ENCODE measurements around the gene TMSB15B. TPM values are rescaled to one million over a fixed set of nuclear protein-coding genes. Genes with fewer than 3 reads are reported as not detected.
"Not testable (repeated sequence)": the region's sequence is repeated elsewhere in the genome, so short reads cannot be mapped to it uniquely, and the experiment has no call there.

TMSB15B gene
- 1 to 10 TPM; 6.6 to 9.9 TPM for total RNA-seq

GRCh38 chrX:103962411-103963278 lies at the start of gene TMSB15B:
Gene TMSB15B (plus strand): TSS chrX:103962627.
- not testable (repeated sequence) for H3K4me3 ChIP-seq; DNase-seq (ENCODE audit: low spot score); H3K27ac ChIP-seq; ATAC-seq (ENCODE audit: insufficient number of reproducible peaks, low FRiP score, low read depth); H3K4me1 ChIP-seq (ENCODE audit: control insufficient read depth in 1 of 2, low read depth in 2 of 2); H3K36me3 ChIP-seq; H3K27me3 ChIP-seq (replicated peaks; ENCODE audit: insufficient read depth); H3K9me3 ChIP-seq

GRCh38 chrX:103913356-103914020 lies 48.9 kb upstream of the TMSB15B start:
- Histone ChIP-seq H3K27me3 (replicated peaks; ENCODE audit: insufficient read depth) (no peaks in the 10 kb centered on the region), H3K36me3 (no peaks in the 10 kb centered on the region), H3K4me3 (no peak overlapping the region), H3K27ac (no peak overlapping the region), H3K9me3 (no peaks in the 10 kb centered on the region), H3K4me1 (ENCODE audit: control insufficient read depth in 1 of 2, low read depth in 2 of 2) (no peaks in the 10 kb centered on the region)
- DNase-seq (ENCODE audit: low spot score), result no peak
- ATAC-seq (ENCODE audit: insufficient number of reproducible peaks, low FRiP score, low read depth), result no peak
- TF ChIP-seq CTCF (IDR thresholded peaks at IDR 0.05), result no peak

DNA sequence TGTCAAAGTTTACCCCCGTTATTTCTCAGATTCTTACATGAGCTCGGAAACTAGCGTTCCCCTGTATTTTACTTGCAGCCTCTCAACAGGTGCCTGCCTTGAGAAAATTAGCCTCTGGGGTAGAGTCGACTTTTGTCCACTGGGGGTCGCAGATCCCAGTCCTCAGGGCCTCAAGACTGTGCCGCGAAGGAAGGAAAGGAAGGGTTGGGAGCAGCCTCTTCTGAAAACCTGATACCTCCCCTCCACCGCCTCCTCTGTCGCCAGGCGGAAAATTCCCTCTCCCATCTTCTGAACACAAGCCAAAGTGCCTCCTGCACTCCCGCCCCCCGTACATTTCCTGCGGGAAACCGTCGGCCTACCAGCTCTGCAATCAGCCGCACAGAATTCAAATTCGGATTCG lies 44.4 kb upstream of the TMSB15B start:
- H3K4me3 ChIP-seq, result peak overlapping the region; percentile 75
- no peak for ATAC-seq (ENCODE audit: insufficient number of reproducible peaks, low FRiP score, low read depth)
- H3K4me1 ChIP-seq (ENCODE audit: control insufficient read depth in 1 of 2, low read depth in 2 of 2), result no peaks in the 10 kb centered on the region
- no peaks in the 10 kb centered on the region for H3K27me3 ChIP-seq (replicated peaks; ENCODE audit: insufficient read depth)
- H3K27ac ChIP-seq, result peak overlapping the region; percentile 79
- no peak for DNase-seq (ENCODE audit: low spot score)
- no peaks in the 10 kb centered on the region for H3K36me3 ChIP-seq
- H3K9me3 ChIP-seq, result no peaks in the 10 kb centered on the region
- TF ChIP-seq CTCF (IDR thresholded peaks at IDR 0.05), result peak; percentile 48

GRCh38 chrX:103918571-103919269 lies 43.7 kb upstream of the TMSB15B start:
- H3K9me3 ChIP-seq, result no peaks in the 10 kb centered on the region

DNA sequence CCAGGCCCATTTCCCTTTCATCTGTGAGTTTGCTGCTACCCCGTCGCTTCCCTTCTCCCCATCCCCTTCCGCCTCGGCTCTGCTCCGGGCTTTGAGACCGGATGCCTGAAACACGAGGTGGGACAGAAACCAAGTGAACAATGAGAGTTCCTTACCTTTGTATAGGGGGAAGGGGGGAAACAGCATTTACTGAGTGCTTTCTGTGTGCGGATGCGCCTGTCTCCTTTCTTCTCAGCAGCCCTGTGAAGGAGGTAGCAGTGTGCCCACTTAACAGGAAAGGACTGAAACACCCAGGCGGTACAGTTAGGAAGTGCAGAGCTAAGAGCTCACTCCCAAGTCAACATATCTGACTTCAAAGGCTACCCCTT lies 43.2 kb upstream of the TMSB15B start:
- ATAC-seq (ENCODE audit: insufficient number of reproducible peaks, low FRiP score, low read depth), result peak; percentile 55
- no peak for DNase-seq (ENCODE audit: low spot score)

More at GRCh38 chrX:103918571-103919269, 43.7 kb upstream of the TMSB15B start:
- ATAC-seq (ENCODE audit: insufficient number of reproducible peaks, low FRiP score, low read depth) (no peak), DNase-seq (ENCODE audit: low spot score) (no peak)
- Histone ChIP-seq H3K4me1 (ENCODE audit: control insufficient read depth in 1 of 2, low read depth in 2 of 2) (no peaks in the 10 kb centered on the region), H3K27ac (peak overlapping the region; percentile 79), H3K36me3 (no peaks in the 10 kb centered on the region), H3K4me3 (peak overlapping the region; percentile 75), H3K27me3 (replicated peaks; ENCODE audit: insufficient read depth) (no peaks in the 10 kb centered on the region)
- no peak for TF ChIP-seq CTCF (IDR thresholded peaks at IDR 0.05)

GRCh38 chrX:103920515-103920914 lies 41.9 kb upstream of the TMSB15B start:
- H3K36me3 ChIP-seq; H3K4me3 ChIP-seq; DNase-seq (ENCODE audit: low spot score); H3K4me1 ChIP-seq (ENCODE audit: control insufficient read depth in 1 of 2, low read depth in 2 of 2); H3K27me3 ChIP-seq (replicated peaks; ENCODE audit: insufficient read depth); H3K27ac ChIP-seq; ATAC-seq (ENCODE audit: insufficient number of reproducible peaks, low FRiP score, low read depth); H3K9me3 ChIP-seq: not testable (repeated sequence)

More for the DNA sequence above, 43.2 kb upstream of the TMSB15B start:
- no peaks in the 10 kb centered on the region for H3K27me3 ChIP-seq (replicated peaks; ENCODE audit: insufficient read depth)
- peak; percentile 38 for TF ChIP-seq CTCF (IDR thresholded peaks at IDR 0.05)
- H3K9me3 ChIP-seq, result no peaks in the 10 kb centered on the region
- peak overlapping the region; percentile 79 for H3K27ac ChIP-seq
- H3K4me1 ChIP-seq (ENCODE audit: control insufficient read depth in 1 of 2, low read depth in 2 of 2), result no peaks in the 10 kb centered on the region
- H3K4me3 ChIP-seq, result peak overlapping the region; percentile 75
- no peaks in the 10 kb centered on the region for H3K36me3 ChIP-seq

All from thoracic aorta (tissue), 2 donors.